ENCODE measurements around the gene EBI3. TPM values are rescaled to one million over a fixed set of nuclear protein-coding genes. Genes with fewer than 3 reads are reported as not detected.
"Not testable (repeated sequence)": the region's sequence is repeated elsewhere in the genome, so short reads cannot be mapped to it uniquely, and the experiment has no call there.

EBI3 gene
- total RNA-seq, 1 donor from 2014 or later = not detected

GRCh38 chr19:4217429-4218264 lies 11.7 kb upstream of the EBI3 start:
- Histone ChIP-seq H4K20me1 (ENCODE audit: low read depth) (no peaks in the 10 kb centered on the region), H3K9me3 (ENCODE audit: low read depth) (no peaks in the 10 kb centered on the region), H3K79me2 (ENCODE audit: low read depth) (no peaks in the 10 kb centered on the region), H3K27me3 (no peaks in the 10 kb centered on the region), H3K9ac (no peak overlapping the region), H2AFZ (replicated peaks) (no peak overlapping the region), H3K4me2 (no peak overlapping the region), H3K27ac (no peak overlapping the region), H3K36me3 (no peaks in the 10 kb centered on the region), H3K4me1 (no peaks in the 10 kb centered on the region), H3F3A (ENCODE audit: low read depth) (peaks cover 6% of the 10 kb centered on the region), H3K4me3 (no peak overlapping the region)
- TF ChIP-seq CTCF (IDR thresholded peaks at IDR 0.05) (no peak), EZH2phosphoT487 (IDR thresholded peaks at IDR 0.05) (no peak), EZH2 (IDR thresholded peaks at IDR 0.05) (no peak)
- H3K9me3 Mint-ChIP-seq = peaks cover 3% of the 10 kb centered on the region
- H3K27ac Mint-ChIP-seq = no peak overlapping the region
- H3K27me3 Mint-ChIP-seq (ENCODE audit: insufficient read depth, low read depth) = peaks cover 9% of the 10 kb centered on the region
- no peaks in the 10 kb centered on the region for H3K36me3 Mint-ChIP-seq
- H3K4me1 Mint-ChIP-seq = no peaks in the 10 kb centered on the region
- H3K4me3 Mint-ChIP-seq = no peak overlapping the region
- no peak for DNase-seq (ENCODE audit: low spot score)

- H3K4me3 Mint-ChIP-seq; H3K4me1 ChIP-seq; H3K27me3 ChIP-seq; H3K9me3 ChIP-seq (ENCODE audit: low read depth); H3K4me2 ChIP-seq; H3K27ac ChIP-seq; H4K20me1 ChIP-seq (ENCODE audit: low read depth); H3F3A ChIP-seq (ENCODE audit: low read depth); H3K4me1 Mint-ChIP-seq; H3K4me3 ChIP-seq; H3K27ac Mint-ChIP-seq; H3K79me2 ChIP-seq (ENCODE audit: low read depth); H3K27me3 Mint-ChIP-seq (ENCODE audit: insufficient read depth, low read depth); H3K9me3 Mint-ChIP-seq; H2AFZ ChIP-seq (replicated peaks); H3K36me3 ChIP-seq; DNase-seq (ENCODE audit: low spot score); H3K36me3 Mint-ChIP-seq; H3K9ac ChIP-seq: not testable (repeated sequence)
These were observed 10.8 kb upstream of the EBI3 start for GRCh38 chr19:4218523-4218922.

- H3K4me3 Mint-ChIP-seq = no peak overlapping the region
- H3K4me1 Mint-ChIP-seq = peaks cover 3% of the 10 kb centered on the region
These were observed 9.1 kb upstream of the EBI3 start for GRCh38 chr19:4220188-4220587.

More at GRCh38 chr19:4220188-4220587, 9.1 kb upstream of the EBI3 start:
- no peaks in the 10 kb centered on the region for H3K9me3 ChIP-seq (ENCODE audit: low read depth)
- no peak for TF ChIP-seq EZH2phosphoT487 (IDR thresholded peaks at IDR 0.05)
- TF ChIP-seq CTCF (IDR thresholded peaks at IDR 0.05) = no peak
- H3K27ac ChIP-seq = no peak overlapping the region
- H3K27me3 ChIP-seq = no peaks in the 10 kb centered on the region
- Mint-ChIP-seq H3K27ac (no peak overlapping the region), H3K9me3 (peaks cover 3% of the 10 kb centered on the region), H3K36me3 (no peaks in the 10 kb centered on the region), H3K27me3 (ENCODE audit: insufficient read depth, low read depth) (peaks cover 2% of the 10 kb centered on the region)
- H3K79me2 ChIP-seq (ENCODE audit: low read depth) = no peaks in the 10 kb centered on the region
- no peak for DNase-seq (ENCODE audit: low spot score)
- no peak overlapping the region for H2AFZ ChIP-seq (replicated peaks)
- H3K4me3 ChIP-seq = no peak overlapping the region
- H3K9ac ChIP-seq = no peak overlapping the region
- H3K4me1 ChIP-seq = no peaks in the 10 kb centered on the region
- no peak overlapping the region for H3K4me2 ChIP-seq
- no peaks in the 10 kb centered on the region for H3K36me3 ChIP-seq
- no peaks in the 10 kb centered on the region for H4K20me1 ChIP-seq (ENCODE audit: low read depth)
- peaks cover 6% of the 10 kb centered on the region for H3F3A ChIP-seq (ENCODE audit: low read depth)

Measured in neural progenitor cell (in vitro differentiated cells).